Neural cell (in vitro differentiated cells): ENCODE results near the gene STAU1.

Experiments used
- CTCF ChIP-seq: fragments of 450-650 bp; IDR thresholded peaks from 2 replicates; pipeline ENCODE4 v1.5.1; 2014; ENCODE audit warnings: antibody characterized with exemption, mild to moderate bottlenecking, moderate library complexity; ENCODE audit not compliant: poor library complexity, severe bottlenecking
- EP300 ChIP-seq: fragments of 450-650 bp; conservative IDR thresholded peaks from 2 replicates; pipeline ENCODE4 v1.6.1; 2014; ENCODE audit warnings: antibody characterized with exemption, mild to moderate bottlenecking, moderate library complexity; ENCODE audit not compliant: poor library complexity, severe bottlenecking
- EZH2 ChIP-seq: fragments of 200-600, 300-800 bp; shearing (Covaris generic), sonication (generic); IDR thresholded peaks from 2 replicates; pipeline ENCODE4 v1.6.1; 2014; ENCODE audit warnings: antibody characterized with exemption, low read length, borderline replicate concordance, mild to moderate bottlenecking; ENCODE audit not compliant: insufficient read depth, poor library complexity, severe bottlenecking
- POLR2AphosphoS5 ChIP-seq: IDR thresholded peaks from 2 replicates; pipeline ENCODE4 v1.6.1; 2012

GRCh38 chr20:49103019-49103418 lies 85.1 kb downstream of the STAU1 start:
- TF ChIP-seq EZH2 (no peak), CTCF (no peak), POLR2AphosphoS5 (no peak), EP300 (no peak)
